HEK293 (cell line): Measurements from ENCODE around the gene PDGFB.

Source experiments
- AEBP2 ChIP-seq: fragments of 450-650 bp; formaldehyde crosslinking; IDR thresholded peaks from 2 replicates; pipeline ENCODE4 v1.5.1; 2016; ENCODE audit warnings: missing biosample characterization, missing genetic modification characterization, borderline replicate concordance
- GLIS1 ChIP-seq: fragments of 450-650 bp; formaldehyde crosslinking; IDR thresholded peaks from 2 replicates; pipeline ENCODE4 v1.5.1; 2016; ENCODE audit warnings: missing biosample characterization, missing genetic modification characterization
- INSM2 ChIP-seq: fragments of 450-650 bp; formaldehyde crosslinking; IDR thresholded peaks from 2 replicates; pipeline ENCODE4 v1.5.1; 2016; ENCODE audit warnings: missing biosample characterization, missing genetic modification characterization
- MEIS1 ChIP-seq: sonication (generic); formaldehyde crosslinking; IDR thresholded peaks from 2 replicates; pipeline ENCODE4 v1.8.1; 2022; ENCODE audit warnings: missing genetic modification reagents, mild to moderate bottlenecking, borderline replicate concordance
- REPIN1 ChIP-seq: fragments of 450-650 bp; formaldehyde crosslinking; IDR thresholded peaks from 2 replicates; pipeline ENCODE4 v1.5.1; 2017; ENCODE audit warnings: missing biosample characterization, missing genetic modification characterization, low read depth
- SCRT1 ChIP-seq: fragments of 450-650 bp; formaldehyde crosslinking; IDR thresholded peaks from 2 replicates; pipeline ENCODE4 v1.5.1; 2016; ENCODE audit warnings: missing biosample characterization, missing genetic modification characterization, borderline replicate concordance
- WT1 ChIP-seq: fragments of 450-650 bp; formaldehyde crosslinking; IDR thresholded peaks from 2 replicates; pipeline ENCODE4 v1.5.1; 2016; ENCODE audit warnings: missing biosample characterization, missing genetic modification characterization
- ZBTB11 ChIP-seq: fragments of 450-650 bp; formaldehyde crosslinking; conservative IDR thresholded peaks from 2 replicates; pipeline ENCODE4 v1.5.1; 2016; ENCODE audit warnings: low read depth, missing biosample characterization, missing genetic modification characterization
- ZBTB48 ChIP-seq: fragments of 450-650 bp; formaldehyde crosslinking; IDR thresholded peaks from 2 replicates; pipeline ENCODE4 v1.5.1; 2016; ENCODE audit warnings: missing biosample characterization, missing genetic modification characterization
- ZNF157 ChIP-seq: fragments of 450-650 bp; formaldehyde crosslinking; IDR thresholded peaks from 2 replicates; pipeline ENCODE4 v1.5.1; 2016; ENCODE audit warnings: missing biosample characterization, missing genetic modification characterization
- ZNF169 ChIP-seq: fragments of 450-650 bp; formaldehyde crosslinking; IDR thresholded peaks from 2 replicates; pipeline ENCODE4 v1.5.1; 2016; ENCODE audit warnings: missing biosample characterization, missing genetic modification characterization
- ZNF175 ChIP-seq: fragments of 450-650 bp; formaldehyde crosslinking; IDR thresholded peaks from 2 replicates; pipeline ENCODE4 v1.5.1; 2016; ENCODE audit warnings: missing biosample characterization, missing genetic modification characterization
- ZNF223 ChIP-seq: fragments of 450-650 bp; formaldehyde crosslinking; IDR thresholded peaks from 2 replicates; pipeline ENCODE4 v1.5.1; 2016; ENCODE audit warnings: missing biosample characterization, missing genetic modification characterization
- ZNF26 ChIP-seq: fragments of 450-650 bp; formaldehyde crosslinking; IDR thresholded peaks from 2 replicates; pipeline ENCODE4 v1.5.1; 2016; ENCODE audit warnings: missing biosample characterization, missing genetic modification characterization
- ZNF274 ChIP-seq, 2 experiments: fragments of 200-500 bp in 1 of 2; fragments of 450-650 bp in 1 of 2; sonication (Bioruptor generic) in 1 of 2; formaldehyde crosslinking in 1 of 2; IDR thresholded peaks; 2 replicates each; pipeline versions ENCODE4 v1.5.1 to v1.6.1; 2014 to 2016; ENCODE audit warnings: borderline replicate concordance in 1 of 2, inconsistent platforms in 1 of 2, low read length in 1 of 2, missing biosample characterization in 1 of 2, missing genetic modification characterization in 1 of 2
- ZNF324 ChIP-seq: fragments of 450-650 bp; formaldehyde crosslinking; IDR thresholded peaks from 2 replicates; pipeline ENCODE4 v1.5.1; 2016; ENCODE audit warnings: missing biosample characterization, missing genetic modification characterization
- ZNF426 ChIP-seq: fragments of 450-650 bp; formaldehyde crosslinking; IDR thresholded peaks from 2 replicates; pipeline ENCODE4 v1.5.1; 2017; ENCODE audit warnings: missing biosample characterization, missing genetic modification characterization, mild to moderate bottlenecking, inconsistent platforms, moderate library complexity
- ZNF488 ChIP-seq: fragments of 450-650 bp; formaldehyde crosslinking; IDR thresholded peaks from 2 replicates; pipeline ENCODE4 v1.5.1; 2016; ENCODE audit warnings: missing biosample characterization, missing genetic modification characterization
- ZNF510 ChIP-seq: fragments of 450-650 bp; formaldehyde crosslinking; IDR thresholded peaks from 2 replicates; pipeline ENCODE4 v1.5.1; 2018; ENCODE audit warnings: mild to moderate bottlenecking, missing genetic modification characterization, missing biosample characterization; ENCODE audit not compliant: insufficient replicate concordance
- ZNF610 ChIP-seq: fragments of 450-650 bp; formaldehyde crosslinking; IDR thresholded peaks from 2 replicates; pipeline ENCODE4 v1.5.1; 2016; ENCODE audit warnings: missing biosample characterization, missing genetic modification characterization, borderline replicate concordance
- ZNF621 ChIP-seq: fragments of 450-650 bp; formaldehyde crosslinking; IDR thresholded peaks from 2 replicates; pipeline ENCODE4 v1.5.1; 2017; ENCODE audit warnings: missing biosample characterization, missing genetic modification characterization
- ZNF623 ChIP-seq: fragments of 450-650 bp; formaldehyde crosslinking; IDR thresholded peaks from 2 replicates; pipeline ENCODE4 v1.5.1; 2016; ENCODE audit warnings: missing biosample characterization, missing genetic modification characterization
- TF ChIP-seq, protein P1 (sequence below): fragments of 450-650 bp; formaldehyde crosslinking; IDR thresholded peaks from 2 replicates; pipeline ENCODE4 v1.5.1; 2016; ENCODE audit warnings: missing biosample characterization, missing genetic modification characterization
- TF ChIP-seq, protein P2 (sequence below): fragments of 450-650 bp; formaldehyde crosslinking; optimal IDR thresholded peaks from 2 replicates; pipeline ENCODE3; 2016; ENCODE audit warnings: missing biosample characterization, mild to moderate bottlenecking, missing genetic modification characterization

Gene PDGFB

DNA sequence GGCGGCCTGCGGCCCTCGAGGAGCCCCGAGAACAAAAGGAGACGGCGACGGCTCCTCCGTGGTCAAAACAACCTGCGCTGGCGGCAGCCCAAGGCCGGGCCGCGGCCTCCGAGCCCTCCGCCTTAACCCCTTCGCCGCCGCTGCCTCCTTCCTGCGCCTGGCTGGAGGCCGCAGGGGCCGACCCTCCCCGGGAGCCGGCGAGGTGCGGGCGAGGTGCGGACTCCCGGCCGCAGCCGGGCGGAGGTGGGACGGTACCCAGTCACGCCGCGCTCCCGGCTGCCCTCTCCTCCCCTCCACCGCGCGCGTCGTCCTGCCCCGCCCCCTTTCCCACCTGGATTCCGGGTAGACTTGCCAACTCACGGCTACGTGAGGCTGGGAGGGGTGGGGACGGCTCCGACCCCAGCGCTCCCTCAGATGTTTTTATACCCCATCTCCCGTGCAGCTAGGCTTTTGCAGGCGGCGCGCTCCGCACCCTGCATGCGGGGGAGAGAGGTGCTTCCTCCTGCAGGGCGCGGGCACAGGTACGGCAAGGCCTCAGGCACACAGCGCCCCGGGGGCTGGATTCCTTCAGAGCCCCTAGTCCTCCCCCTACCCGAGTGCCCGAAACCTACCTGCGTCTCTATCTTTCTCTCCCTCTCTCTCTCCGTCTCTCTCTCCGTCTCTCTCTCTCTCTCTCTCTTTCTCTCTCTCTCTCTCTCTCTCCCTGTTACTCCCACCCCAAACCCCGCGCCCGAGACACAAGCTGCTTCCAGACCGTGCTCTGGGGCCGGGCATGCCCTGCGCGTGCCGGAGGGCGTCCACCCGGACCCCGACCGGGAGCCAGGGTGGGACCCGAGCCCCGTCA is 2.0 kb downstream of the PDGFB start (continued):
- TF ChIP-seq SCRT1 (tag by site-specific recombination) (no peak), ZNF610 (tag by site-specific recombination) (no peak), ZNF223 (0 out of 2 replicates have a peak, but pooled peaks have one; percentile 2), ZNF488 (tag by site-specific recombination) (no peak), GLIS1 (tag by site-specific recombination) (peak; percentile 34), REPIN1 (no peak), ZBTB11 (tag by site-specific recombination) (no peak), ZNF169 (0 out of 2 replicates have a peak, but pooled peaks have one; percentile 66), ZNF175 (tag by site-specific recombination) (no peak), ZNF621 (tag by site-specific recombination) (no peak), ZNF157 (tag by site-specific recombination) (no peak), INSM2 (tag by site-specific recombination) (0 out of 2 replicates have a peak, but pooled peaks have one; percentile 38), ZNF274 (IDR thresholded peaks at IDR 0.05; ENCODE audit: low read length) (no peak), ZNF274 (tag by site-specific recombination; IDR thresholded peaks at IDR 0.05; ENCODE audit: borderline replicate concordance) (no peak), MEIS1 (no peak), WT1 (tag by site-specific recombination) (peak; percentile 26; the same call in 1 of the 2 replicates), ZNF623 (tag by site-specific recombination) (no peak), ZBTB48 (tag by site-specific recombination) (no peak), ZNF510 (tag by site-specific recombination) (no peak), ZNF26 (tag by site-specific recombination) (no peak), AEBP2 (no peak), ZNF324 (no peak), ZNF426 (tag by site-specific recombination) (no peak)
- TF ChIP-seq, protein P1, sequence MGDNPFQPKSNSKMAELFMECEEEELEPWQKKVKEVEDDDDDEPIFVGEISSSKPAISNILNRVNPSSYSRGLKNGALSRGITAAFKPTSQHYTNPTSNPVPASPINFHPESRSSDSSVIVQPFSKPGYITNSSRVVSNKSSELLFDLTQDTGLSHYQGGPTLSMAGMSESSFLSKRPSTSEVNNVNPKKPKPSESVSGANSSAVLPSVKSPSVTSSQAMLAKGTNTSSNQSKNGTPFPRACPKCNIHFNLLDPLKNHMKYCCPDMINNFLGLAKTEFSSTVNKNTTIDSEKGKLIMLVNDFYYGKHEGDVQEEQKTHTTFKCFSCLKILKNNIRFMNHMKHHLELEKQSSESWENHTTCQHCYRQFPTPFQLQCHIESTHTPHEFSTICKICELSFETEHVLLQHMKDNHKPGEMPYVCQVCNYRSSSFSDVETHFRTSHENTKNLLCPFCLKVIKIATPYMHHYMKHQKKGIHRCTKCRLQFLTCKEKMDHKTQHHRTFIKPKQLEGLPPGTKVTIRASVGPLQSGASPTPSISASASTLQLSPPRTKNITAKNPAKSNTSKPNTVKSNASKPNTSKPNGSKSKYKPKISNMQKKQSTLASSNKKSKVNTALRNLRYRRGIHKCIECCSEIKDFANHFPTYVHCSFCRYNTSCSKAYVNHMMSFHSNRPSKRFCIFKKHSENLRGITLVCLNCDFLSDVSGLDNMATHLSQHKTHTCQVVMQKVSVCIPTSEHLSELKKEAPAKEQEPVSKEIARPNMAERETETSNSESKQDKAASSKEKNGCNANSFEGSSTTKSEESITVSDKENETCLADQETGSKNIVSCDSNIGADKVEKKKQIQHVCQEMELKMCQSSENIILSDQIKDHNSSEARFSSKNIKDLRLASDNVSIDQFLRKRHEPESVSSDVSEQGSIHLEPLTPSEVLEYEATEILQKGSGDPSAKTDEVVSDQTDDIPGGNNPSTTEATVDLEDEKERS: no peak
- TF ChIP-seq, protein P2, sequence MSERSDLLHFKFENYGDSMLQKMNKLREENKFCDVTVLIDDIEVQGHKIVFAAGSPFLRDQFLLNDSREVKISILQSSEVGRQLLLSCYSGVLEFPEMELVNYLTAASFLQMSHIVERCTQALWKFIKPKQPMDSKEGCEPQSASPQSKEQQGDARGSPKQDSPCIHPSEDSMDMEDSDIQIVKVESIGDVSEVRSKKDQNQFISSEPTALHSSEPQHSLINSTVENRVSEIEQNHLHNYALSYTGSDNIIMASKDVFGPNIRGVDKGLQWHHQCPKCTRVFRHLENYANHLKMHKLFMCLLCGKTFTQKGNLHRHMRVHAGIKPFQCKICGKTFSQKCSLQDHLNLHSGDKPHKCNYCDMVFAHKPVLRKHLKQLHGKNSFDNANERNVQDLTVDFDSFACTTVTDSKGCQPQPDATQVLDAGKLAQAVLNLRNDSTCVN (tag by site-specific recombination): peak; percentile 93
